RPMI8226 (cell line): ENCODE data around the gene RETN.
A peak's percentile ranks its signal among the peaks of the same experiment; 100 is the strongest.

ENCODE experiments used
- DNase-seq: peaks from one replicate; pipeline ENCODE4 v3.0.0-alpha.2; 2015

The RETN gene

GRCh38 chr19:7668842-7669241, at the start of gene RETN:
TSS of gene RETN (plus strand) at chr19:7669049. CDS start at chr19:7669327, 278 bp downstream.
- no peak for DNase-seq

GRCh38 chr19:7619671-7620441, 49.0 kb upstream of the RETN start:
- no peak for DNase-seq

- DNase-seq: no peak
Measured at GRCh38 chr19:7620442-7621412, 48.1 kb upstream of the RETN start.

GRCh38 chr19:7622933-7623685, 45.7 kb upstream of the RETN start:
- DNase-seq: no peak

GRCh38 chr19:7623725-7624603, 44.9 kb upstream of the RETN start:
- no peak for DNase-seq

- DNase-seq: no peak
Measured at GRCh38 chr19:7624810-7625209, 44.0 kb upstream of the RETN start.

GRCh38 chr19:7625763-7626372, 43.0 kb upstream of the RETN start:
- no peak for DNase-seq

GRCh38 chr19:7627166-7627565, 41.7 kb upstream of the RETN start:
- DNase-seq: no peak

- DNase-seq: no peak
Measured at GRCh38 chr19:7628589-7629311, 40.1 kb upstream of the RETN start.

- peak; percentile 98 for DNase-seq
Measured at GRCh38 chr19:7629347-7630054, 39.3 kb upstream of the RETN start, which contains the start of the genes PET100 and XAB2. TSS of gene PET100 (plus strand) at chr19:7629793. CDS start at chr19:7629834, 41 bp downstream. TSS of gene XAB2 (minus strand) at chr19:7629545. CDS start at chr19:7629527, 18 bp downstream.

- no peak for DNase-seq
Measured at GRCh38 chr19:7631577-7631976, 37.3 kb upstream of the RETN start.

GRCh38 chr19:7632340-7633203, 36.3 kb upstream of the RETN start:
- DNase-seq: no peak

GRCh38 chr19:7633698-7634097, 35.2 kb upstream of the RETN start, which contains the start of gene PCP2:
TSS of gene PCP2 (minus strand) at chr19:7633719. CDS start at chr19:7633457, 262 bp downstream.
- DNase-seq: no peak

- DNase-seq: no peak
Measured at GRCh38 chr19:7635670-7636069, 33.2 kb upstream of the RETN start.

- DNase-seq: no peak
Measured at GRCh38 chr19:7636317-7636690, 32.5 kb upstream of the RETN start.

- peak; percentile 93 for DNase-seq
Measured at GRCh38 chr19:7636691-7637373, 32.0 kb upstream of the RETN start, which contains the start of gene STXBP2. TSS of gene STXBP2 (plus strand) at chr19:7637110. CDS start at chr19:7637150, 40 bp downstream.

GRCh38 chr19:7637374-7638256, 31.2 kb upstream of the RETN start:
- peak; percentile 59 for DNase-seq
